ENCODE results near the gene CMSS1.

CMSS1 gene

GRCh38 chr3:99960123-99960878 lies 142.6 kb downstream of the CMSS1 start:
- DNase-seq (ENCODE audit: low spot score) = no peak

GRCh38 chr3:99960941-99961340 lies 143.3 kb downstream of the CMSS1 start:
- DNase-seq (ENCODE audit: low spot score) = no peak

DNA sequence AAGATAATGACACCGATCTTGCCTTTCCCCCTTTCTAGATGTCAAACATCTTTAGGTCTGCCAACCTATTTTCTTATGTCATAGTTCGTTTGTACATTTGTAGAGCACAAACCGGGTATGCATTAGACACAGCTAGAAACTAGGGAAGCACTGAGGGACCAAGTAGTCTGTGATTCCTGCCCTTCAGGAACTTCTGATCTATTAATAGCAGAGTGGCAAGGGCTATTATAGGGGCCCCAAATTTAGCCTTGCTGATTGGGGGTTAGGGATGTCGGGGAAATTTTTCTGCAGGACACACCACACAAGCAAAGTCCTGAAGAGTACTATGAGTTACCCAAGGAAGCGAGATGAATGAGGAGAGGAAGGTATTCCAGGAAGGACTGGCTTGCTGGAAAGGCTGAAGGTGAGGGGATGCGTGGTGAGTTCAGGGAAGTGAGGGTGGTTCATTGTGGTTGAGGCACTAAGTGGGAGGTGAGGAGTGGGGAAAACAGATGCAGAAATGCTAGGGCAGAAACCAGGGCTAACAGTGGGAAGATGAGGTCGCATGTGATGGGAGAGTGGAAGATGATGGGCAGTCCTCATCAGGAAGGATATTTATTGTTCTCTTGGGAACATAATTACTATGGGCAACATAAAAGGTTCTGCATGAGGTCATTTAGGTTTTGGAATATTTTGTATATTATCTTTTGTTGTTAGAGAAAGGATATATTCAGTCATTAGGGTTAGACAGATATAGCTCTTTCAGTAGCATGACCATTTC lies 144.3 kb downstream of the CMSS1 start:
- DNase-seq (ENCODE audit: low spot score) = no peak

- no peak for DNase-seq (ENCODE audit: low spot score)
Observed at GRCh38 chr3:99962703-99963102, 145.0 kb downstream of the CMSS1 start.

DNA sequence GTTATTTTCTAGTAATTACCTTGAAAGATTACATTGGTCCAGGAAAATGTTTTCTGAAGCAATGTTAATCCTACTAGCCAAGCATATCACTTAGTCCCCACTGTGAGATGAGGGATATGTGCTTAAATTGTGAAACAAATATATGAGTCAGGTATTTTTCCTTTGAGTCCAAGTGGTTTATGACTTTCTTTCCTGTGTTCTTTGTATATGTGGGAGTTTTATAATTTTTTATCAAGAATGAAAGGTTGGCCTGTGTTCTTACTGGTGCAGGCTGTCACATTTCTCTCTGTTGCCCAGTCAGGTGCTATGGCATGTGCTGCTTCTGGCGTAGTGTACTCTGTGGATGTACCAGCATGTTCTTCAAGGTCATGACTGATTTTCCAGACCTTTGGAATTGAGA lies 147.4 kb downstream of the CMSS1 start:
- DNase-seq (ENCODE audit: low spot score) = no peak

DNA sequence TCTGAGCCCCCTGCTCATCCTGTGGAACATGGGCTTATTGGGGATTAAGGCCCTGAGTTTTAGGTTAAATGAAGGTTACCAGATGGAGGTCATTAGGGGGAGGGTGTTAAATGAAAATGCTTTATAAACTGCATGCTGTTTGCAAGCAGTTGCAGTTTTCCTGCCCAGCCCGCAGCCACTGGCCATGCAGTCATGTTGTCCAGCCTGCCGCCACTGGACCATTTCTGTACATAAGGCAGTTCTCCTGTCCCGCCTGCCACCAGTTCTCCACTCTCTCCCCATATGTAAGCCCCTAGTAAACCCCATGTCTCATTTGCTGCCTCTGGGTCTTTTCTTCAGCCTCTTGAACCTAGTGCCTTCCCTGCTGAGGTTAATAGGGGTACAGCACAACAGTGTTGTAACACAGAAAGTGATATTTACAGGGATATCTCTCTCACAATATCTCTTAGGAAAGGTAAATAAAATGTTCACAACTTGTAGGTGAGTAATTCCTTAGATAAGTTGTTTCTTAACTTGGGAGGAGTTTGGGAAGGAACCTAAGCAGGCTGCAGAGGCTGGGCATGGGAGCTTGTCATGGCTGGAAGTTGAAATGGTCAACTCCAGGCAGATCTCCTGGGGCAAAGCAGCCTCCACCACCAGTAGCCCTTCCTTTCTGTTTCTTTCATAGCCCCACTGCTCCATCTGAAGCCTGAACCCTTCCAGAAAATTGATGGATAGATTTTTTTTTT lies 148.2 kb downstream of the CMSS1 start:
- no peak for DNase-seq (ENCODE audit: low spot score)

GRCh38 chr3:99966662-99967416 lies 149.2 kb downstream of the CMSS1 start:
- no peak for DNase-seq (ENCODE audit: low spot score)

DNA sequence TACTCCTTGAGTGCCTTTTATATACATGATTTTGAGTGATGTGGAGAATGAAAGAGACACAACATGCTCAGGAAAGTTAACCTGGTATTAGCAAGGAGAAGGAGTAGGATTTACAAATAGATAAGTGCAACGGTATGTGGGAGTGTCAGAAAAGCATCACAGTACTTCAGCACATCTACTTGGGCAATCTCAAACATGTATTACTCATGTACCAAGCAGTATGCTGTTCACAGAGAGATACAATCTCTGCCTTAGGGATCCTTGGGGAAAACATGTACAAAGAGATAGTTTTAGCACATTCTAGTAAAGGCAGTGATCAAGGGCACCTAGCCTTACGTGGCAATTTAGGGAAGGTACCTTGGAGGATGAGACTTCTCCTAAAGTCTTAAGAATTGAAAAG lies 150.1 kb downstream of the CMSS1 start:
- DNase-seq (ENCODE audit: low spot score) = no peak

GRCh38 chr3:99969136-99969535 lies 151.5 kb downstream of the CMSS1 start:
- no peak for DNase-seq (ENCODE audit: low spot score)

DNA sequence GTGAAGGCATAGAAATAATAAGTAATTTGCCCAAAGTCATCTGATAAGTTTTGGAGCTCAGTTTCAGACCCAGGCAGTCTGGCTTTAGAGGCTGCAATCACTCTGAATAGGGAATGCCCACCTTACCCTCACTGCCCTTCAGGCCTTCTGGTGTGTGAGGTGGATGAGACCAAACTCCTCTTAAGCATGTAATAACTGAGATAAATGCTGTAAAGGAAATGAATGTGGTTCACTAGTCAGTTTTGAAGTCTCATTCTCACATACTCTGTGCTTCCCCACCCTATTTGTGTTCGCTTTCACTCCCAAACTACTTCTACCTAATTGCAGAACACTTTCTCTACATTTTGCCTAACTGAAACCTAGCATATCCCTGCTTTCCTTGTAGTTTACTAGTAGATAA lies 152.5 kb downstream of the CMSS1 start:
- DNase-seq (ENCODE audit: low spot score) = no peak

DNA sequence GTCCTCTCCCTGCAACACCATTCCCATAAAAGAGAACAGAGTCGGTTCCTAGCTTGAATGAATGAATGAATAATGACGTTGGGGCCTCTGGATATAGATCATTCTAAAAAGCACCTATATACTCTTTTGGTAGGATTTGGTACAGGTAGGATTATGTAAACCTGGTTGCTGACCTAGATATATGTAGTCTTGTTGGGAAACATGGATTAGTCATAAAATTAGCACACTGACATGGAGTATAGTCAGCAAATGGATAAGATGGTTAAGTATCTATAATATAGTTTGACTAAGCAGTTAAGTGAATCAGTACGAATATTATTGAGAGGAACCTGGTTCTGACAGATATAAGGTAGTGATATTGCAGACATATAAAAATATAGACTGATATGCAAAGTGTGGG lies 154.1 kb downstream of the CMSS1 start:
- no peak for DNase-seq (ENCODE audit: low spot score)

GRCh38 chr3:99972380-99973104 lies 154.9 kb downstream of the CMSS1 start:
- DNase-seq (ENCODE audit: low spot score) = no peak

GRCh38 chr3:99974989-99975388 lies 157.3 kb downstream of the CMSS1 start:
- DNase-seq (ENCODE audit: low spot score) = no peak

- no peak for DNase-seq (ENCODE audit: low spot score)
Observed at GRCh38 chr3:99976584-99976983, 158.9 kb downstream of the CMSS1 start.

- no peak for DNase-seq (ENCODE audit: low spot score)
Observed at GRCh38 chr3:99978221-99978620, 160.6 kb downstream of the CMSS1 start.

DNA sequence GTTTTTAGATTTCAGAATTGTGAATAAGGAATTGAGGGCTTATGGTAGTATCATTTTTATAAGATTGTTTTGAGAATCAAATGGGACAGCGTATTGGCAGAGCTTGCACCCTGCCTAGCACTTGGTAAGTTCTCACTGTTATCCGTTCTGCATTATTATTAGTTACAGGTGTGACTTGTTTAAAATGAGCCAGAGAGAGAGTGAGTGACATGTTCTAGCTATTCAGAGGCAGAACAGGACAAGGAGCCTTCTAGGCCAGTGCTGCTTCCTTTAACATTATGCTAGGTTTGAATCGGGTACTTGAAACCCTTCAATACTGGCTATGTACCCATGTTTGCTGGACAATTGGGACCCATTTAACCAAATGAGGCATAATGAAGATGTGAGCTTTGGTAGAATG lies 162.9 kb downstream of the CMSS1 start:
- no peak for DNase-seq (ENCODE audit: low spot score)

DNA sequence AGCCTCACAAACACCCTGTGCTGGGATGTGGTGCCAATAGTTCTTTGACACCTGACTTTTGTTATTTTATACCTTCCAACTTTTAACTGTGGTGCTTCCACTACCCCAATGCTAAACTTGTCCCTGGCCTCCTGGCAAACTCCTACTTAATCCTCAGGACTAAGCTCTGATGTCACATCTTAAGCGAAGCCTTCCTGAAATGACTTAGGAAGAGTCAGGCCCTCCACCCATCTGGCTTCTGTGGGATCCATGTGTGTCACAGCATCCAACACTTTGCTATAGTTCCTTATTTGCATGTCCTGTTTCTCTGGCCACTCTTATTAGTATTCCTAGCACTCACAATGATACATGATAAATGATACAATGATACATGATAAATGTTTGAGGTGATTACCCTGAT lies 163.5 kb downstream of the CMSS1 start:
- no peak for DNase-seq (ENCODE audit: low spot score)

DNA sequence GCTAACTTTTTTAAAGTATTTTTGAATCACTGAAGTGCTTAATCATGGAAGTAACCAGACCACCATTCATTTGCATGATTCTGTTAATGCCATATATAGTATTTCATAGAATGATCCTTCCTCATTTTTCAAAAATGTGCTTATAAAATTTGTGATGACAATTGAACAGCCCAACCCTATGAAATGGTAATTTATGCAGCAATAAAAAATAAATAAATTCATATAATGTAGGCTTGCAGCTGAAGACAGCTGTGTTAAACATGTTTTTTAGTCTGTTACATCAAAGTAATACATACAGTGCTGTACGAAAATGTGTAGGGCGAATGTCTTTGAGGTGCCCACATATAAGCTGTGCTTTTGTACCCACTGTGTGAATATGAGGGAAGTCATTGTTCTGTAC lies 165.0 kb downstream of the CMSS1 start:
- DNase-seq (ENCODE audit: low spot score) = no peak

DNA sequence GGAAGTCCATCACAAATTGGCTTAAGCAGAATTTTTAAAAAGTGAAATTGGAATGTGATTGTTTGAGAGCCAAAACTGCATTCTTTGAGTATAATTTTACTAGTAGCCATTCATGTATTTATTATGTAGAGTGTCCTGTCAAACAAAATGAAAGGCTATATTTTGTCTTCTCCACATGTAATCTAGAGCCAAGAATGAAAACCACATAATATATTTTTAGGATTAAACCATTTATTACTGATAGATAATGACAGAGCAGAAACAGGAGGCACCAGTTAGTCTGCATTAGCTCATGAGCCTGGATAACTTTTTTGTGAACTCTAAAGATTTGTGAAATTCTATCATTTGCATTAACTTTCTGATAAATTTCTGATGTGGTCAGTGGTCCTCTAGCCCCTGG lies 166.5 kb downstream of the CMSS1 start:
- no peak for DNase-seq (ENCODE audit: low spot score)

DNA sequence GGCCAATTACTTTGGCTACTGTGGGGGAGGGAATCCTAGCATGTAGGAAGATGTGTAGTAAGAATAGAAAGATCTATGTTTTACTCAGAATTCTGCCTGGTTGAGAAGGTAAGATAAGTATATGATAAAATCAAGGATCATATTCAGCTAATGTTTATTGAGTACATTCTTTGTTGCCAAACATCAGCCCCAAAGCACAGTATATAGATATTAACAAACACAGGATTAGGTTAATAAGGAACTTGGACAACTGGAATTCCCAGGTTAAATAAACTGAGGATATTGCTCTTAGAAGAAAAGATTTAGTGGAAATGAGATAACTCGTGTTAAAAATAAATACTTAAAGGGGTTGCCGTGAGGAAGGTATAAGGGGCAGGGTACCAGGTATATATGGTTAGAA lies 167.0 kb downstream of the CMSS1 start:
- no peak for DNase-seq (ENCODE audit: low spot score)

DNA sequence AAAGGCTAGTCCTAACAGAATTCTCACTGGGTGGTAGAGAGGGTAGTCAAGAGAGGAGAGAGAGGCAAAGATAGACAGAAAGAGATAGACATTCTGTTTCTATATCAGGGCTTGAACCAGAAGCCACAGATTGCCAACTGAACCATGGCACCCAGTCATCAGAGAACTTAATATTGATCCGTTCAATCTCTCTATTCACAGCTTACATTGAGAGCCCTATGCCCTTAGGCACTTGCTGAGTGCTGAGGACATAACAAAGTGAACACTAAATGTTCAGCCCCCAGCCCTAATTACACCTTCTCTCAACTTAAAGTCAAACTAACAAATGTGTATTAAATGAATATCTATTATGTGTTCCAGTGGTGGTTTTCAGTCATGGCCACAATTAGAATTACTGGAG lies 172.5 kb downstream of the CMSS1 start:
- DNase-seq (ENCODE audit: low spot score) = no peak

DNA sequence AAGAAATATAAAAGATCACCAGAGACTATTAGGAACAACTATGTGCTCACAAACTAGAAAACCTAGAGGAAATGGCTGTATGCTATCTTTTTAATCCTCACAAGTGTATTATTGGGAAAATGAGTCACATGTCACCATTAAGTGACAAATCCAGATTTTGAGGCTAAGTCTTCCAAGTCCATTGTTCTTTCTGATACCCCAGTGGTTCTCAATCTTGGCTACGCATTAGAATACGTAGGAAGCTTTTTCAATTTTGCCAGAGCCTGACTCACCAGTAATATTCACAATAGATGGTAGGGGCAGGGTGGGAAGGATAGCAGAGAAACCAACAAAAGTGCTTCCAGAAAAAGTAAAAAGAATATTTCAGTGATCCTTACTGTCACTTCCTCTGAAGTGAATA lies 179.6 kb downstream of the CMSS1 start:
- no peak for DNase-seq (ENCODE audit: low spot score)

Measured in LoVo (cell line).